Activated effector memory CD4-positive, alpha-beta T cell treated with Interleukin-2 at 50 U/mL for 16 hours (primary cell): ENCODE measurements around the gene TRIM28.
A peak's percentile ranks its signal among the peaks of the same experiment; 100 is the strongest.
"Not testable (repeated sequence)": the region's sequence is repeated elsewhere in the genome, so short reads cannot be mapped to it uniquely, and the experiment has no call there.

Source experiments
- DNase-seq: peaks from one replicate; pipeline ENCODE4 v3.0.0-alpha.2; 2020

Gene TRIM28

DNA sequence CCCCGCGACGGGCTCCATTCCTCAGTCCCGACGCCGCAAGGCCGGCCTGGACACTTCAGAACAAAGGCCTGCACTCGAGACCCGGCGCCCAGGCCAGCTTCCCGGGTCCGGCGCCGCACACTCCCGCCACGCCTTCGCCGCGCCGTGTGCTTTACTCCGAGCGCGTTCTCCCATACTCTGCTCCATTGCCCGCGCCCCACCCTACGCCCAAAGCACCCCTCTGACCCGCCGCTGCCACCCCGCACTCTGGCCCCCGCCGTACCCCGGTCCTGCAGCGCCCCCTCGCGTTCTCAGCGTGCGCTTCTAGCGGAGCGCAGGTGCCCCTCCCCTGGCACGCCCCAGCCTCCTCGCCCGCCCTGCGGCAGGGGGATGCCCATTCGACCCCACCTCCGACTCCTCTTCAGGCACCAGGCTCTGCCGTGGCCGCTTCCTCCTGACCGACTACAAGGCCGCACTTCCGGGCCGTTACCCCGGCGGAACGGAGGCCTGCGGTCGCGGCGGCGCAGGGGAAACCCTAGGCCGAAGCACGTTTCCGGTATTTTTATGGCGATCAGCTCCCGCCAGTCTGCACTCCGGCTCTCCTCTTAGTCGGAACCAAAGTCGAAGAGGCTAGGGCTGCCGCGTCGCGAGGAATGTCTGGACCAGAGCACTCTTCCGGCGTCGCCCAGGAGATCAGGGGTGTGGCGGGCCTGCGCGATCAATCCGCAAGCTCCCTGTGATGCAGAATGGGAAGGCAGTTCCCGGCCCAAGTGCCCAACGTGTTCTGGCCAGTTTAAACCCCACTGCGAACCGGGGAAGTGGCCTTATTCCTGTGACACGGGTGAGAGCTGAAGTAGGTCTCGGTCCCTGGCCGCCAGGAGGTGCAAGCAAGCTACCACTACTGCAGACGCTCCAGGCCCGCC is 24.3 kb upstream of the TRIM28 start, which contains the start of gene ZBTB45:
Gene ZBTB45, minus strand, starts transcription at position 456 of the 902 bp plus-strand sequence. CDS start 2,137 bp downstream, outside the sequence.
- peak; percentile 81 for DNase-seq

DNA sequence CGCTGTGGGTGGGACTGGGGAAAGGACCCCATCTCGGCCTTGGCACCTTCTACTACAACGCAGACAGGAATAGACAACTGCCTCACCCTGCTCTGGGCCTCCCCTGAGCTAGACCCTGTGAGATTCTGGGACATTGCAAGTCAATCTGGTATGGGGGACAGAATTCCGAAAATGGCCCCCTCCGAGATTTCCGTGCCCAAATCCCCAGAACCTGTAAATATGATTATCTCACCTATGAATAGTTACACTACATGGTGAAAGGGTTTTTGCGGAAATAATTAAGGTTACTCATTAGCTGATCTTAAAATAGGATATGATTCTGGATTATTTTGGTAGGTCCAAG is 23.6 kb upstream of the TRIM28 start:
- DNase-seq, result no peak

DNA sequence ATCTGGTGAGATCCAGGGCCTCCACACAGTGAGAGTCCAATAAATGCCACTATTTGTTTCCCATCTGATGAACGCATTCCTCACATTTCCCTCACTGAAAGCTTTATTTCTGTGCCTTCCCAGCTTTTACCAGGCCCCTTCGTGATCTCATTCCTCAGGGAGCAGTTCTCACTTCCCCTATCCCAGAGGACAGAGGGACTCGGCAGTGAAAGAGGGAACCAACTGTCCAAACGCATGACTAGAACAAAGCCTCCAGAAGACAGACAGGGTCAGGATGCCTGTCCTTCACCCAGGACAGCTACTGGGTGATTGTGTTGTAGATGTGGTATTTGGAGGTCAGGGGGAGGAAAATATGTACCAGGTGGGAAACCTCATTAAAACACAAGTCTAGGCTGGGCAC is 22.2 kb upstream of the TRIM28 start:
- no peak for DNase-seq

DNA sequence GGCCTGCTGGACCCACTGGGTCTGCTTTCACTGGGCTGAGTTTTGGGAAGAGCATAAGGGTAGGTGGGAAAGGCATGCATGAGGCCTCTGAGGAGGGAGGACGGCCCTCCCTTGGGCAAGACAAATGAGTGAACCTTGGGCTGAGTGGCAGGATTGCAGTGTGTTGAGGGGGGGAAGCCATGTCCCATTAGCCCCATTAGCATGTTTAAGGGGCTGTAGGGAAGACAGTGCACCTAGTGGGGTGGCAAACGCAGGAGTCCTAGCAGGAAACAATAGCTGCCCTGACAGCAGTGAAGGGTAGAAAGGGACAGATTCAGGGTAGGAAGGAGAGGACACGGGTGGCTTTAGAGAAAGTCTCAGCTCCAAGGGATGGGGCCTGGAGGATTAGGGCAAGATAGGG is 21.2 kb upstream of the TRIM28 start:
- no peak for DNase-seq

DNA sequence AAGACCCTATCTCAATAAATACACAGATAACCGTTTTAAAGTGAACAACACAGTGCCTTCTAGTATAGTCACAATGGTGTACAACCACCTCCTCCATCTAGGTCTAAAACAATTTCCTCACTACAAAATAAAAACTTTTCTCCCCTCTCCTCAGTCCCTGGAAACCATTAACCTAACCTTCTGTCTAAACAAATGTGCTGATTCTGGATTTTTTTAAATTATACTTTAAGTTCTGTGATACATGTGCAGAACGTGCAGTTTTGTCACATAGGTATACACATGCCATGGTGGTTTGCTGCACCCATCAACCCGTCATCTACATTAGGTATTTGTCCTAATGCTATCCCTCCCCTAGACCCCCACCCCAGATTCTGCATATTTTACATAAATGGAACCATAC is 14.5 kb upstream of the TRIM28 start:
- DNase-seq, result no peak

DNA sequence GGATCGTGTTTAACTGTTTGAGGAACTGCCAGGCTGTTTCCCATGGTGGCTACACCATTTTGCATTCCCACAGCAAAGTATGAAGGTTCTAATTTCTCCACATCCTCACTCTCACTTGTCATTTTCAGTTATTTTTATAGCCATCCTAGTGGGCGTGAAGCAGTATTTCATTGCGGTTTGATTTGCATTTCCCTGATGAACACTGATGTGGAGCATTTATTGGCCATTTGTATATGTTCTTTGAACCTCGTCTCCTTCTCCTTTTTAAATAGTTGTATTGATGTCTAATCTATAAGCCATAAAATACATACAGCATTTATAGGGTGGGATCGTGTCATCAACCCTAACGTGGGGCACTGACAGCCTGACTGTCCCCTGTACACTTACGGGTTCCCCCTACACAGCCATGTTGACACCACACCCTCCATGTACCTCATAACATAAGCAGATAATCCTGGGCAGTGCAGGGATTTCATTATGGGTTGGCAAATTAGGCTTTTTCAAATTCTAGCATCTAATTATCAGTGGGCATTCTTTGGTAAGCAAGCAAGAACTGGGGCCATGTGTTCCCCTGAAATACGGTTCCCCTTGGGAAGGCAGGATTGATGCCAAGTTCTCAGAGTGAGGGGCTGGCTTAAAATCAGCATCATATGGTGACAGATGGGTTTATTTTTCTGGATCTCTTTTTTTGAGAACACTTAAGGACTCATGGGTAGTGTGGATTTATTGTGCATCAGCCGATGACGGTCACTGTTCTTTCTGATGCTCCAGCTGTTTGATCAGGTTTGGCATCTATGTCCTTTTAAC is 12.6 kb upstream of the TRIM28 start:
- DNase-seq, result no peak

DNA sequence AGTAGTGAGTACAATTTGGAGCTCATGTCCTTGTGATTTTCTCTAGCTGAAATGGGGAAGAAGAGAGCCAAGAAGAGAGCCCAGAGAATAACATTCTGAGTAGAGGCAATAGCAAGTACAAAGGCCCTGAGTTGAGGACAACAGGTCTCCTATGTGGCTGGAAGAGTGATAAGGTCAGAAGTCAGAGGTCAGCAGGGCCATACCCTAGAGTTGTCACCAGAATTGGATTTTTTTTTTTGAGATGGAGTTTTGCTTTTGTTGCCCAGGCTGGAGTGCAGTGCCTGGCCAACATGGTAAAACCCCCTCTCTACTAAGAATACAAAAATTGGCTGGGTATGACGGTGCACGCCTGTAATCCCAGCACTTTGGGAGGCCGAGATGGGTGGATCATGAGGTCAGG is 8.0 kb upstream of the TRIM28 start:
- no peak for DNase-seq

DNA sequence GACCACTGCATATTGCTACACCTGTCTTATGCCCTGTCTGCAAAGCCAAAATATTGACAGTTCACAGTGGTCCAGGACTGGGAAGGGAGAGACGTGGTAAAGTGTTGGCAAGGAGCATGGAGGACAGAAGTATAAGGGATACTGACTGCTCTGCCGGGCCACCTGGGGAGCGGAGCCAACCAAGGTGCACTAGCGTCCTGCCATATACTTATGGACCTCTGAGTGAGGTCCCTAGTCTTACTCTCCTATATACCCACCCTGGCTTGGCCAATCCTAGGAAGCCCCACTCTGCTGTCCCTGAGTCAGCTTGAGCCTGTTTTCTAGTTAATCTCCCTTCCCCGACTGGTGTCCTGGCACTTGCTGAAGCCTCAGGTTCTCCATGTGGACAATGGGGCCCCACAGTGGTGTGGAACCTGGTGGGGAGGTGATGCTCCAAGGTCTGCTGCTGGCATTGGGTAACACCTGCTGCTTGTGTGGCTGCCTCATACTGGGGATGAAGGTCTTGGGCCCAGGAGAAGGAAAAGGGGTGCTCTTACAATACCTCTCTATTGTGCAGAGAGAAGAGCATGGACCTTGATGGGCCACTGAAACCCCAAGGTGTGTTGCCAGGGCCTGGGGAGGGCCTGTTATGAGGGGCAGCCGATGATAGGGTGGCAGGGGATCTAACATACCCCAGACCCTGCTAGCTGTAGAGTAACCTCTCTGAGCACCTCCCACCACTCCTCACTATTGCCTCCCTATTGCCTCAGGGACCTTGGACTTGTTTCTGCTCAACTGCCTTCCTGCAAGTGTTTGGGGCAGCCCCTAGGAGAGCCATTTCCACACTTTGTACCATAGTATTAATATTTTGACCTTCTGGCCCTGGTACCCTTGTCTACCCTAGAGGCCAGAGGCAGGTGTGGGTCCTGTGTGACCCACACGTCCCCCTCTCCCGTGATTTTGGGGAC is 6.7 kb upstream of the TRIM28 start:
- no peak for DNase-seq

DNA sequence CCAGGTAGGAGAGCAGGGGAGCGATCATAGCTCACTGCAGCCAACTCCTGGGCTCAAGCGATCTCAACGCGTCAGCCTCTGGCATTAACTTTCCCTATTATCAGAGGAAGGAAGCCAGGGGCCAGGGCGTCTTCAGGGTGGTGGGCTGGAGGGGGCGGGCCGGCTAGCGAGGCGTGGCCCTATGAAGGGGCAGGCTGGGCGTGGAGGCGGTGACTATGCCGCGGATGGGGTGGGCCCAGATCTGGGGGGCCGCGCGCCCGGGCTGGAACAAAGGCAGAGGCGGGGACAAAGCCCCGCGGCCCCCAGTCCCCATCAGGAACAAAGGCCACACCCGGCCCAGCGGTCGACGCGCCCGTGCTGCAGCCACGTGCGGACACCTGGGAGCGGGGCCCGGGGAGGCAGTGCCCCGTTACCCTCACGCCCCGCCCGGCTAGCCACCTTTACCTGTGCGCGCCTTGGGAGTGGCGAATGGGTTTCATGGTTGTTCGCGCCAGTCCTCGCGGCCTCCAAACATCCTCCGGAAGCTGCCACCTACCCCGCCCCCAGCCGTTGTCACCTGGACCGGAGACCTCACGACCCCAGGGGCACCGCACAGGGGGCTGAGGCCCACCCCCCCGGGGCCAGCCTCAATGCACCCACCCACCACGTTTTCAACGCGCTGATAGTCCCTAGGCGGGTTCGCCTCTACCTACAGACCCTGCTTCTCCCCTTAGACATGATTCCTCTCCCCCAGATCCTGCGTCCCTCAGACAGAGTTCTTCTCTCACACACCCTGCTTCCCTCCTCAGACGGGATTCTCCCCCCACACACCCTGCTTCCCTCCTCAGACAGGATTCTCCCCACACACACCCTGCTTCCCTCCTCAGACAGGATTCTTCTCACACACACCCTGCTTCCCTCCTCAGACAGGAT is 5.4 kb upstream of the TRIM28 start:
- DNase-seq, result peak; percentile 34

DNA sequence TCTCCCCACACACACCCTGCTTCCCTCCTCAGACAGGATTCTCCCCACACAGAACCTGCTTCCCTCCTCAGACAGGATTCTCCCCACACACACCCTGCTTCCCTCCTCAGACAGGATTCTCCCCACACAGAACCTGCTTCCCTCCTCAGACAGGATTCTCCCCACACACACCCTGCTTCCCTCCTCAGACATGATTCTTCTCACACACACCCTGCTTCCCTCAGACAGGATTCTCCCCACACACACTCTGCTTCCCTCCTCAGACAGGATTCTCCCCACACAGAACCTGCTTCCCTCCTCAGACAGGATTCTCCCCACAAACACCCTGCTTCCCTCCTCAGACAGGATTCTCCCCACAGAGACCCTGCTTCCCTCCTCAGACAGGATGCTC is 4.7 kb upstream of the TRIM28 start:
- not testable (repeated sequence) for DNase-seq

DNA sequence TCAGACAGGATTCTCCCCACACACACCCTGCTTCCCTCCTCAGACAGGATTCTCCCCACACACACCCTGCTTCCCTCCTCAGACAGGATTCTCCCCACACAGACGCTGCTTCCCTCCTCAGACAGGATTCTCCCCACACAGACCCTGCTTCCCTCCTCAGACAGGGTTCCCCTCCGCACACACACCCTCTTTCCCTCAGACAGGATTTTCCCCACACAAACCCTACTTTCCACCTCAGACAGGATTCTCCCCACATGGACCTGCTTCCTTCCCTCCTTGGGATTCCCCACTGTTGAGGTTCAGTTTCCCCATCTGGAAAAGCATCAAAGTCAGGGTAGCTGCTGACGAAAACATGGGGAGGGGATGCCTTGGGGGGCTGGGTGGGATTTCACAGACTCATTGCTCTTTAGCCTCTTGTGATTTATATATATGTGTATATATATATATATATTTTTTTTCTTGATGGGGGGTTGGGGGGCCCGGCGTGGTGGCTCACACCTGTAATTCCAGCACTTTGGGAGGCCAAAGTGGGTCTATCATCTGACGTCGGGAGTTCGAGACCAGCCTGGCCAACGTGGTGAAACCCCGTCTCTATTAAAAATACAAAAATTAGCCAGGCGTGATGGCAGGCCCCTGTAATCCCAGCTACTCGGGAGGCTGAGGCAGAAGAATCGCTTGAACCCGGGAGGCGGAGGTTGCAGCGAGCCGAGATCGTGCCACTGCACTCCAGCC is 1.1 kb upstream of the TRIM28 start:
- not testable (repeated sequence) for DNase-seq

DNA sequence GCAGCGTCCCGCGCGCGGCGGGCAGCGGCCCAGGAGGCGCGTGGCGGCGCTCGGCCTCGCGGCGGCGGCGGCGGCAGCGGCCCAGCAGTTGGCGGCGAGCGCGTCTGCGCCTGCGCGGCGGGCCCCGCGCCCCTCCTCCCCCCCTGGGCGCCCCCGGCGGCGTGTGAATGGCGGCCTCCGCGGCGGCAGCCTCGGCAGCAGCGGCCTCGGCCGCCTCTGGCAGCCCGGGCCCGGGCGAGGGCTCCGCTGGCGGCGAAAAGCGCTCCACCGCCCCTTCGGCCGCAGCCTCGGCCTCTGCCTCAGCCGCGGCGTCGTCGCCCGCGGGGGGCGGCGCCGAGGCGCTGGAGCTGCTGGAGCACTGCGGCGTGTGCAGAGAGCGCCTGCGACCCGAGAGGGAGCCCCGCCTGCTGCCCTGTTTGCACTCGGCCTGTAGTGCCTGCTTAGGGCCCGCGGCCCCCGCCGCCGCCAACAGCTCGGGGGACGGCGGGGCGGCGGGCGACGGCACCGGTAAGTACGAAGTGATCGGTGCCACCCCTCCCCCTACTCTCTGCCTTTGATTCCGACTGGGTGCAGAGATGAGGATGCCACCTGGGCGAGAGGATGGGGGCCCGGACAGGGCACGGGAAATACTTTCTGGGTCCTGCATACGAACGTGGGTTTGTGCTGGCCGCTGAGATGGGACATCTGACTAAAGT is 874 bp downstream of the TRIM28 start:
- DNase-seq, result no peak

DNA sequence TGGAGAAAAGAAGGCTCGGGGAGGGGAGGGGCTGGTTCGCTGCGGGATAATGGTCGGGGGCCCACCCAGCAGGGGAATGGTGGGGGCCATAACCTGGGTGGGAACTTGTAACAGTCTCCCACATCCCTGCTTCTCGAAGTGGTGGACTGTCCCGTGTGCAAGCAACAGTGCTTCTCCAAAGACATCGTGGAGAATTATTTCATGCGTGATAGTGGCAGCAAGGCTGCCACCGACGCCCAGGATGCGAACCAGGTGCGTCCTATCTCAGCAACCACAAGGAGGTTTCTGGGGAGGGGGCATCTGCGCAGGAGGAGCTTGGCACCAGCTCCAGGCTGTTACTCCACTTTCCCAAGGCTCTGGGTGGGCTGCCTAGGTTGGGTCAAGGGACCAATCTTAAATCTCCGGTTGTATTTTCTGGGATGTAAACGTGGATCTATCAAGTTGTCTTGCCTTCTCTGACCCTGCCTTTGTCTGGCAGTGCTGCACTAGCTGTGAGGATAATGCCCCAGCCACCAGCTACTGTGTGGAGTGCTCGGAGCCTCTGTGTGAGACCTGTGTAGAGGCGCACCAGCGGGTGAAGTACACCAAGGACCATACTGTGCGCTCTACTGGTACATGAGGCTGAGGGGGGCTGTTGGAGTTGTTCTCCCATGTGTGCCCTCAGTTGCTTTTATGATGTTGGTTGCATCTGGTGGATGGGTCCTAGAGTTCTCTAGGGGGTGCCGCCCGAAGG is 1.6 kb downstream of the TRIM28 start:
- DNase-seq, result no peak

DNA sequence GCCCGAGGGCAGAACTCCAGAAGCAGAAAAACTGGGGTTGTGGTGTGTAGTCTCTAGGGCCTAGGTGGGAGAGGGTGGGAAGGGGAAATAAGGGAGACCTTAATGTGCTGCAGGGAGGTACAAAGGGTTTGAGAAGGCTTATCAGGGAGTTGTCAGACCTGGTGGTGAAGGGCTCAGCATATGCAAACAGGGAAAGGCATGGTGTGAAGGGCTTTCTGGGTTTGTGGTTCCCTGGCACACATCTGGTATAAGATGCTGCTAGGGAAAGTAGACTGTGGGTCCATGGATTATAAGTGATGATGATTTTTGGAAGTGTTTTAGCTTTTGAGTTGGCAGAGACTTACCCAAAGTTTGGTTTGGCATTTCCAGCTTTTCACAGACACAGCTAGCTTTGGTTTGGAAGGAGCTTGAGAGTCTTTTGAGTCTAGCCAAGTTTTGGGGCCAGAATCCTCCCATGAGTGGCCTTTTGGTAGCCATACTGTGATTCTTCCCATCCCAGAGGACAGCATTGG is 2.2 kb downstream of the TRIM28 start:
- DNase-seq, result no peak

DNA sequence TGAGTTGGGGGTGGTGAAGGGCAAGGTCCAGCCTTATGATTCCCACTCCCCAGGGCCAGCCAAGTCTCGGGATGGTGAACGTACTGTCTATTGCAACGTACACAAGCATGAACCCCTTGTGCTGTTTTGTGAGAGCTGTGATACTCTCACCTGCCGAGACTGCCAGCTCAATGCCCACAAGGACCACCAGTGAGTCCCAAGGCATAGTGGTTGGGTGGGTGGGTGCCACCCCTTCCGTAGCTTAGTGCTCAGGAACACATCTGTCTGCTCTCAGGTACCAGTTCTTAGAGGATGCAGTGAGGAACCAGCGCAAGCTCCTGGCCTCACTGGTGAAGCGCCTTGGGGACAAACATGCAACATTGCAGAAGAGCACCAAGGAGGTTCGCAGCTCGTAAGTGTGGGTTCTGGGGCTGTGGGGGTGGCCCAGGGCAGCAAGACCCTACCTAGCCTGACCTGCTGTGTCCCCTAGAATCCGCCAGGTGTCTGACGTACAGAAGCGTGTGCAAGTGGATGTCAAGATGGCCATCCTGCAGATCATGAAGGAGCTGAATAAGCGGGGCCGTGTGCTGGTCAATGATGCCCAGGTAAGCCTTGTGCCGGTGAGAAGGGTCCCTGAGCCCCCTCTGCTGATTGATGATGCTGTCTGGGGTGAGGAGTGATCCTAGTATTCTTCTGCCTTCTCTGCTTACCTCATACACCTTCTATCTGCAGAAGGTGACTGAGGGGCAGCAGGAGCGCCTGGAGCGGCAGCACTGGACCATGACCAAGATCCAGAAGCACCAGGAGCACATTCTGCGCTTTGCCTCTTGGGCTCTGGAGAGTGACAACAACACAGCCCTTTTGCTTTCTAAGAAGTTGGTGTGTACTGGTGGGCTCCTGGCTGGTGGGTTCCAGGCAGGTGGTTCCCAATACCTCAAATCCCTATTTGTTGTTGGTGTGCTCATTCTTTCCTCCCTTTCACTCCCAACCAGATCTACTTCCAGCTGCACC is 3.8 kb downstream of the TRIM28 start:
- no peak for DNase-seq

DNA sequence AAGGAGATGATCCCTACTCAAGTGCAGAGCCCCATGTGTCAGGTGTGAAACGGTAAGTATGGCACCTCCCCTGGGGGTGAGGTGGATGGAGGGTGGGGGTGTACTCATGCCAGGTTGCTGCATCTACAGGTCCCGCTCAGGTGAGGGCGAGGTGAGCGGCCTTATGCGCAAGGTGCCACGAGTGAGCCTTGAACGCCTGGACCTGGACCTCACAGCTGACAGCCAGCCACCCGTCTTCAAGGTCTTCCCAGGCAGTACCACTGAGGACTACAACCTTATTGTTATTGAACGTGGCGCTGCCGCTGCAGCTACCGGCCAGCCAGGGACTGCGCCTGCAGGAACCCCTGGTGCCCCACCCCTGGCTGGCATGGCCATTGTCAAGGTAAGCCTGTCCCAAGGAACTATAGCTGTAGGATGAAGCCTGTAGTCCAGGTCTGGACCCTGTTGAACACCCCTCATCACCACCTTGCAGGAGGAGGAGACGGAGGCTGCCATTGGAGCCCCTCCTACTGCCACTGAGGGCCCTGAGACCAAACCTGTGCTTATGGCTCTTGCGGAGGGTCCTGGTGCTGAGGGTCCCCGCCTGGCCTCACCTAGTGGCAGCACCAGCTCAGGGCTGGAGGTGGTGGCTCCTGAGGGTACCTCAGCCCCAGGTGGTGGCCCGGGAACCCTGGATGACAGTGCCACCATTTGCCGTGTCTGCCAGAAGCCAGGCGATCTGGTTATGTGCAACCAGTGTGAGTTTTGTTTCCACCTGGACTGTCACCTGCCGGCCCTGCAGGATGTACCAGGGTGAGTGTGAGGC is 5.2 kb downstream of the TRIM28 start:
- no peak for DNase-seq

DNA sequence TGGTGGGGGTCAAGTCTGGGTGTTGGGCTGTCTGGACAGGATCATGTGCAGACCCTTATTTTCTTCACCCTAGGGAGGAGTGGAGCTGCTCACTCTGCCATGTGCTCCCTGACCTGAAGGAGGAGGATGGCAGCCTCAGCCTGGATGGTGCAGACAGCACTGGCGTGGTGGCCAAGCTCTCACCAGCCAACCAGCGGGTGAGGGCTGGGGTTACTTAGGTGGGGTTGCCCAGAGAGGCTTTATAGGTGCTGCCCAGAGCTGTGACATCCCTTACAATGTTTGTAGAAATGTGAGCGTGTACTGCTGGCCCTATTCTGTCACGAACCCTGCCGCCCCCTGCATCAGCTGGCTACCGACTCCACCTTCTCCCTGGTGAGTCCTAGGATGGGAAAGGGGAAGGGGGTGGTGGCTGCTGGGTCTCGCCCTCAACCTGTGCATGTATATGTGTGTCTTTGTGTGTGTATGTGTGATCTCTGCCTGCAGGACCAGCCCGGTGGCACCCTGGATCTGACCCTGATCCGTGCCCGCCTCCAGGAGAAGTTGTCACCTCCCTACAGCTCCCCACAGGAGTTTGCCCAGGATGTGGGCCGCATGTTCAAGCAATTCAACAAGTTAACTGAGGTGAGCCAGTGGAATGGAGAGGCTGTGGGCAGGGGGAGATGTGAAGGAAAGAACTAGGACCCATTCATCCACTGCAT is 5.9 kb downstream of the TRIM28 start:
- no peak for DNase-seq
